Prostate gland (tissue), 2 donors: ENCODE results near the gene LRRC36. TPM values are rescaled to one million over a fixed set of nuclear protein-coding genes. Genes with fewer than 3 reads are reported as not detected.

Experiments
- DNase-seq: peaks from one replicate; pipeline ENCODE4 v3.0.0-alpha.2; 2019; ENCODE audit warnings: low spot score
- H3K27ac ChIP-seq, 2 donors: fragments of 200-600 bp; sonication (generic); 2 replicates each; pipeline ENCODE4 v1.5.1; 2017 to 2019
- H3K27me3 ChIP-seq: fragments of 200-600 bp; sonication (generic); replicated peaks from 2 replicates; pipeline ENCODE4 v1.5.1; 2019; ENCODE audit not compliant: insufficient read depth
- H3K36me3 ChIP-seq, 2 donors: fragments of 200-600 bp; sonication (generic); 1 replicate in 1 of 2; 2 replicates in 1 of 2; pipeline versions ENCODE4 v1.5.1 to v1.8.1; 2017 to 2019
- H3K4me1 ChIP-seq: fragments of 200-600 bp; sonication (generic); replicated peaks from 2 replicates; pipeline ENCODE4 v1.5.1; 2019
- H3K4me3 ChIP-seq, 2 donors: fragments of 200-600 bp; sonication (generic); 2 replicates each; pipeline ENCODE4 v1.5.1; 2017 to 2019
- H3K9me3 ChIP-seq: fragments of 200-600 bp; sonication (generic); 2 replicates; pipeline ENCODE4 v1.5.1; 2017
- POLR2A ChIP-seq: fragments of 450-650 bp; IDR thresholded peaks from one replicate; pipeline ENCODE4 v1.6.1; 2016; ENCODE audit warnings: antibody characterized with exemption, mild to moderate bottlenecking
- POLR2AphosphoS5 ChIP-seq: sonication (generic); formaldehyde crosslinking; IDR thresholded peaks from one replicate; pipeline ENCODE4 v1.6.1; 2017; ENCODE audit warnings: antibody characterized with exemption
- WGBS: methylation state at CpG from one replicate; pipeline ENCODE4 v1.1.5; 2018; 5-methylcytosine and 5-hydroxymethylcytosine counted together
- intact Hi-C: fragments of 100-400 bp; cut with DNase I; formaldehyde crosslinking; loops from one replicate; pipeline ENCODE4 v1.14.2; 2022
- total RNA-seq, 2 donors: library from RNA; depleted of rRNA; stranded (reverse); fragments of >200 nt; gene quantifications; one replicate each; pipeline ENCODE4 v1.1.0, GENCODE V29; 2016
- TF ChIP-seq, protein P1 (sequence below), 4 experiments: fragments of 200-600 bp in 2 of 4; fragments of 450-650 bp in 2 of 4; sonication (generic) in 2 of 4; IDR thresholded peaks; 1 replicate in 3 of 4; 2 replicates in 1 of 4; pipeline ENCODE4 v1.5.1; 2016 to 2019; ENCODE audit warnings: antibody characterized with exemption in 4 of 4, mild to moderate bottlenecking in 2 of 4, moderate library complexity in 2 of 4

Gene LRRC36
- total RNA-seq, 2 donors from 2014 or later = 4.6 TPM; not detected in 1

DNA sequence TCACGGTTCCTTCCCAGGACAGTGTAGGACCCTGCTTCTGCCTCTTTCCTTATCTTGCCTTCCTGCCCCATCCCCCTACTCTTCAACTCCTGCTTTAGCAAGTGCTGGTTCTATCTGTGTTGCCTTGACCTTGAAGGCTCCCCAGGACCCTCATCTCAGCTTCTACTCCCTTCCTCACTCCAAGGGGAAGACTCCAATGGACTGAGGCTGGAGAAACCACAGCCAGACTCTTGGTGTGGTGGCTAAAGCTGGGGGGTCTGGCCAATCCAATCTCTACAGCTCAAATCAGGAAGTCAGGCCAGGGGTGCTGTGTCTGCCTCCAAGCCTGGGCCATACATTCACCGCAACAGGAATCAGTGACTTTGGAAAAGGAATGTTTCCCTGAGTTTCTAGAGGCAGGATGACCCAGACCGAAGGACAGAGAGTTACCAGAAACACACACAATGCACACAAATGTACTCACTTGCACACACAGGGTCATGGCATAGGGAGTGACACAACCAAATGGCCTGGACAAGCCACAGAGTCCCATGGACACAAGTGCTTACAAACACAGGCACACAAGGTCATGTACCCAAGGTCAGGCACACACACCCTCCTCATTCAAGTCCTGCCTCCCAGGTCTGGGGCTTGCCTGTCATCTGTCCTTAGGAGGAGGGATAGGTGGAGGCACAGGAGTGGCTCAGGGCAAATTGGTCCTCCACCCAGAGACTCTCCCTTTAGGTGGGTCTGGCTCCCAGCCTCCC is 102.6 kb downstream of the LRRC36 start:
- no peak overlapping the region for H3K4me3 ChIP-seq
- no peak for TF ChIP-seq POLR2A
- TF ChIP-seq, protein P1, sequence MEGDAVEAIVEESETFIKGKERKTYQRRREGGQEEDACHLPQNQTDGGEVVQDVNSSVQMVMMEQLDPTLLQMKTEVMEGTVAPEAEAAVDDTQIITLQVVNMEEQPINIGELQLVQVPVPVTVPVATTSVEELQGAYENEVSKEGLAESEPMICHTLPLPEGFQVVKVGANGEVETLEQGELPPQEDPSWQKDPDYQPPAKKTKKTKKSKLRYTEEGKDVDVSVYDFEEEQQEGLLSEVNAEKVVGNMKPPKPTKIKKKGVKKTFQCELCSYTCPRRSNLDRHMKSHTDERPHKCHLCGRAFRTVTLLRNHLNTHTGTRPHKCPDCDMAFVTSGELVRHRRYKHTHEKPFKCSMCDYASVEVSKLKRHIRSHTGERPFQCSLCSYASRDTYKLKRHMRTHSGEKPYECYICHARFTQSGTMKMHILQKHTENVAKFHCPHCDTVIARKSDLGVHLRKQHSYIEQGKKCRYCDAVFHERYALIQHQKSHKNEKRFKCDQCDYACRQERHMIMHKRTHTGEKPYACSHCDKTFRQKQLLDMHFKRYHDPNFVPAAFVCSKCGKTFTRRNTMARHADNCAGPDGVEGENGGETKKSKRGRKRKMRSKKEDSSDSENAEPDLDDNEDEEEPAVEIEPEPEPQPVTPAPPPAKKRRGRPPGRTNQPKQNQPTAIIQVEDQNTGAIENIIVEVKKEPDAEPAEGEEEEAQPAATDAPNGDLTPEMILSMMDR (IDR thresholded peaks at IDR 0.05) = no peak
- TF ChIP-seq POLR2AphosphoS5 = no peak
- no peaks in the 10 kb centered on the region for H3K27me3 ChIP-seq
- H3K4me1 ChIP-seq = peaks cover 13% of the 10 kb centered on the region
- H3K36me3 ChIP-seq = no peaks in the 10 kb centered on the region
- H3K27ac ChIP-seq = peak overlapping the region in 1 of 2 donors; percentile 49
- no peak for DNase-seq
- 97% methylated on average over 3 of the region's 3 CpGs for WGBS
- intact Hi-C loops = loop anchor here (2.0 kb wide), 1 partner anchor 36 kb away; no protein-coding TSS in a partner anchor
- no peaks in the 10 kb centered on the region for H3K9me3 ChIP-seq

DNA sequence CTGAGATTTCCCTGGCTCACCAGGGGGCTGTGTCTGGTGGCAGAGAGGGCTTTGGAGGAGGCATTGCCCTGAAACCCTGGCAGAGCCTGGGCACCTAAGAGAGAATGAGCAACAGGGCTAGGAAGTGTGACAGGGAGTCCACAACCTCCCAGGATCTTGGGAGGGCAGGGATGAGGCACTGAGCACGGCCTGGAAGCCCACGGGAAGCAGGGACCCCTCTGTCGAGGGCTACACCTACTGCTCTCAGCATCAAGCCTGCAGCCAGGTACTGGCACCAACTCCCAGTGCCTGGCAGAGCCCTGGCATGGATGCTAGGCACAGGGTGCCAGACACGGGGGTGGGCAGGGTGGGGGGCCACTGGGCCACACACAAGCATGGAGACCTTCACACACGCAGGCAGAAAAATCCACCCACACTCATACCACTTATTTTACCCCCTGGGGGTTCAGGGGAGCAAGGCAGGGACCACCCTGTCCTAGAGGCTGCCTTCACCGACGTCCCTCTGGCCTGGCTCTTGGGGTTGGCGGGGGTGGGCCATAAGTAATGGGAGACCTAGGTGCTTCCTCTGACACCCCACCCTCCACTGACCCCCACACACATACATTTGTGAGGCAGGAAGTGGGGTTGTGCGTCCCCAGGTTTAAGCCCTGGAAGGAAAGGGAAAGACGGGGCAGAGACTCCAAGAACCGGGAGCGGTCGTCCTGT is 103.3 kb downstream of the LRRC36 start:
- no peaks in the 10 kb centered on the region for H3K9me3 ChIP-seq
- peak overlapping the region; percentile 70 to 87 for H3K27ac ChIP-seq
- intact Hi-C loops = loop anchor here (2.0 kb wide), 1 partner anchor 35 kb away; no protein-coding TSS in a partner anchor
- no peaks in the 10 kb centered on the region for H3K27me3 ChIP-seq
- TF ChIP-seq POLR2AphosphoS5 (no peak), POLR2A (no peak)
- TF ChIP-seq, protein P1 (IDR thresholded peaks at IDR 0.05) = no peak
- peak overlapping the region; percentile 32 to 43 for H3K4me3 ChIP-seq
- WGBS = 33% methylated on average over 9 of the region's 13 CpGs
- H3K4me1 ChIP-seq = peaks cover 13% of the 10 kb centered on the region
- DNase-seq = no peak
- H3K36me3 ChIP-seq = no peaks in the 10 kb centered on the region

DNA sequence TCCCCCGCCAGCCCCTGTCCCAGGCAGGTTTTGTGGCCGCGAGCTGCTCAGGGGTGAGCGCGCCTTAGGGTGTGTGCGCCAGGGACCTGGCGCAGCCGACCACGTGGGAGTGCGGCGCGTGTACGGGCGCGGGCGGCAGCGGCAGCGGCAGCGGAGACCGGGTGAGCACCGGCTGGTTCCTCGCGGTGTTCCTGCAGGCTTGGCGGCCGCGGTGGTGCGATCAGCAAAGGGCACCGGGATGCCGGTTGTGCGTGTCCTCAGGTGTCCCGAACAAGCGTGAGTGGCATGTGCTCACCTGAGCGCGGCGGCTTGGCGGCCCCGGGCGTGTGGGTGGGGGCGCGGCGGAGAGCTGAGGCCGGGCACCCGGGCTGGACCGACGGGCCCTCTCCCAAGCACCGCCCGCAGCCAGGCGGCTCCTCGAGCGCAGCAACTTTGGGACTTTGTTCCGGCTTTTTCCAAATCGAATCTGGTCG is 103.9 kb downstream of the LRRC36 start:
- intact Hi-C loops = no loop called here
- WGBS = under 1% methylated on average over 20 of the region's 53 CpGs
- peaks cover 13% of the 10 kb centered on the region for H3K4me1 ChIP-seq
- TF ChIP-seq, protein P1 (IDR thresholded peaks at IDR 0.05) = peak in 1 of 4 experiments; percentile 26
- TF ChIP-seq POLR2A = no peak
- no peaks in the 10 kb centered on the region for H3K9me3 ChIP-seq
- peak overlapping the region; percentile 70 to 87 for H3K27ac ChIP-seq
- no peak for DNase-seq
- H3K36me3 ChIP-seq = no peaks in the 10 kb centered on the region
- no peaks in the 10 kb centered on the region for H3K27me3 ChIP-seq
- peak overlapping the region; percentile 32 to 43 for H3K4me3 ChIP-seq

DNA sequence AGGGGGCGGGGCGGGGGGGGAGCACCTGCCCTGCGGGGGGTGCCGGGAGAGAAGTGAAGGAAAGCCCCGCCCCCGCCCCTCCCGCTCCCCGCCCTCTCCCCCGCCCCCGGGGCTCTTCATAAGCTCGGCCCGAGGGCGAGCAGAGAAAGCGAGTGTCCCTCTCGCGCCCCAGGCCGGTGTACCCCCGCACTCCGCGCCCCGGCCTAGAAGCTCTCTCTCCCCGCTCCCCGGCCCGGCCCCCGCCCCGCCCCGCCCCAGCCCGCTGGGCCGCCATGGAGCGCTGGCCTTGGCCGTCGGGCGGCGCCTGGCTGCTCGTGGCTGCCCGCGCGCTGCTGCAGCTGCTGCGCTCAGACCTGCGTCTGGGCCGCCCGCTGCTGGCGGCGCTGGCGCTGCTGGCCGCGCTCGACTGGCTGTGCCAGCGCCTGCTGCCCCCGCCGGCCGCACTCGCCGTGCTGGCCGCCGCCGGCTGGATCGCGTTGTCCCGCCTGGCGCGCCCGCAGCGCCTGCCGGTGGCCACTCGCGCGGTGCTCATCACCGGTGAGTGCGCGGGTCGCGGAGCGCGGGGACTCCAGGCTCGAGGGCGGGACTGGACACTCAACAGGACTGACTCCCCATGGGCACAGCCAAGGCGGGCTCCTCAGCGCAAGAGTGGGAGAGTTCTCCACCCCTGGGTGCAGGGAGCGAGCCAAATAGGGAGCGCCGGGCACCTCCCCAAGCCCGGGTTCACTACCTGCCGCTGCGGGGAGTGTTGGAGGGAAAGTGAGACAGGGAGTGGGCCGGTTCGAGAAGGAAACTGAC is 104.6 kb downstream of the LRRC36 start, which contains the start of gene HSD11B2:
TSS of gene HSD11B2 (plus strand) at position 145 of the 798 bp plus-strand sequence. CDS start at position 273, 128 bp downstream.
- no peaks in the 10 kb centered on the region for H3K27me3 ChIP-seq
- peak within 1 kb of the TSS; percentile 70 to 87 for H3K27ac ChIP-seq
- H3K4me1 ChIP-seq = peaks cover 13% of the 10 kb centered on the region
- peak within 1 kb of the TSS; percentile 32 to 43 for H3K4me3 ChIP-seq
- 2% methylated on average over 32 of the region's 87 CpGs for WGBS
- no peaks in the 10 kb centered on the region for H3K36me3 ChIP-seq
- no peaks in the 10 kb centered on the region for H3K9me3 ChIP-seq
- intact Hi-C loops = no loop called here
- TF ChIP-seq, protein P1 (IDR thresholded peaks at IDR 0.05) = peak in 2 of 4 experiments; percentile 28 to 38
- TF ChIP-seq POLR2A = peak; percentile 36
- peak; percentile 9 for TF ChIP-seq POLR2AphosphoS5
- DNase-seq = peak; percentile 70
